ENCODE data around the gene OPTC. TPM values are rescaled to one million over a fixed set of nuclear protein-coding genes. Genes with fewer than 3 reads are reported as not detected.
A peak's percentile ranks its signal among the peaks of the same experiment; 100 is the strongest.
"Not testable (repeated sequence)": the region's sequence is repeated elsewhere in the genome, so short reads cannot be mapped to it uniquely, and the experiment has no call there.

Gene OPTC
- not detected for total RNA-seq

GRCh38 chr1:203493901-203494300, at the start of gene OPTC:
TSS of gene OPTC (plus strand) at chr1:203494153. CDS start at chr1:203496006, 1,853 bp downstream.
- no peak for ATAC-seq

DNA sequence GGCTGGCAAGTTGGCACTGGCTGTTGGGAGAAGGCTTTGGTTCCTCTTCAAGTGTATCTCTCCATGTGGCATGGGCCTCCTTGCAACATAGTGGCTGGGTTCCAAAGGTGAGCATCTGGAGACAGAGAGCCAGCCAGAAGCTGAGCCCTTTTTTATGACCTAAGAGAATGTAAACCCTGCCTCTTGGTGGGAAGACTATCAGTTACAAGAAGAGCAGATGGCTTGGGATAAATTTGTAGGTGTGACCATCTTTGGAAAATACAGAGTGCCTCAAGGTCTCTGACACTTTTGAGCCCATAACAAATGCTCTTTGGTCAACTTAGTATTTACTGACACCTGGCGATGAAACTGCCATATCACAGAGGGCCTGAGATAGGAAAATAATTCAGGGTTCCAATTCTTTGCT, 49.8 kb upstream of the OPTC start:
- ATAC-seq: no peak

DNA sequence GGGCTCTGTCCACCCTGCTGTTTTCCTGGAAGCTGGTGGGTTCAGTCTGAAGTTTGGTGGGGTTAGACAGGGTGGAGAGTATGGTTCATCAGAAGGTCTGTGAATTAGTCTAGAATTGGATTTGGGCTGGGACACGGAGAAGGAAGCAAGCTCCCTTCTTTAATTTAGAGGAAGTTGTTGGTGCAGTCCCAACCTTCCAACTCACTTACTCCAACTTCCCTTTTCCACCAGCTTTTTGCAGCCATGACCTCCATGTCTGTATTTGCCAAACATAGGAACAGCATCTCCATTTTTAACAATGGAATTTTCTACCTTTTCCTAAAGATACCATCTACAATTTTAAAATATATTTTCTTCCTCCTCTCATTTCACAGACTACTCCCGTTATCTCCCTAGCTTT, 46.8 kb upstream of the OPTC start:
- ATAC-seq: no peak

GRCh38 chr1:203447598-203447997, 46.4 kb upstream of the OPTC start:
- not testable (repeated sequence) for ATAC-seq

DNA sequence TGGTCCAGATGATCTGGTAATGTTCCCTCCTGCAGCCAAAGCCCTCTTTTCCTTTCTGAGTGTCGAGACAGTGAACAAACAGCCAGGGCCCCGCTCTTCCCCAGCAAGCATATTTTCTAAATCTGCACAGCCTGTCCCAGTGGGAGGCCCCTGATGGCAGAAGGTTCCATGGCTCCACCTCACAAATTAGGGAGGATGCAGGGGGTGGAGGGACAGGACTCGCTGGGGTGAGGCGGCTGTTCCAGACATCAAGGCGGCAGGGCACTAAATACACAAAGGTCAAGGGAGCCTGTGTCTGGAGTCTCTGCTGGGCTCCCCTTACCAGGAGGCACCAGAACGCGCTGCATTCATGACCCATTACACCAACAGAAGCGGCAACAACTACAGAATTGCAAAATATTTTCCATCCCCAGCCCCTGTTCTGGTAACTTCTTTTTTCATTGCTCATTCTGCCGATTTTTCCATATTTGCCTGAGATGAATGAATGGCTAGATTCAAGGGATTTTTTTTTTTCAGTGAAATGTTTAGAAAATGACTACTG, 45.4 kb upstream of the OPTC start:
- no peak for ATAC-seq

GRCh38 chr1:203450001-203450400, 44.0 kb upstream of the OPTC start:
- no peak for ATAC-seq

DNA sequence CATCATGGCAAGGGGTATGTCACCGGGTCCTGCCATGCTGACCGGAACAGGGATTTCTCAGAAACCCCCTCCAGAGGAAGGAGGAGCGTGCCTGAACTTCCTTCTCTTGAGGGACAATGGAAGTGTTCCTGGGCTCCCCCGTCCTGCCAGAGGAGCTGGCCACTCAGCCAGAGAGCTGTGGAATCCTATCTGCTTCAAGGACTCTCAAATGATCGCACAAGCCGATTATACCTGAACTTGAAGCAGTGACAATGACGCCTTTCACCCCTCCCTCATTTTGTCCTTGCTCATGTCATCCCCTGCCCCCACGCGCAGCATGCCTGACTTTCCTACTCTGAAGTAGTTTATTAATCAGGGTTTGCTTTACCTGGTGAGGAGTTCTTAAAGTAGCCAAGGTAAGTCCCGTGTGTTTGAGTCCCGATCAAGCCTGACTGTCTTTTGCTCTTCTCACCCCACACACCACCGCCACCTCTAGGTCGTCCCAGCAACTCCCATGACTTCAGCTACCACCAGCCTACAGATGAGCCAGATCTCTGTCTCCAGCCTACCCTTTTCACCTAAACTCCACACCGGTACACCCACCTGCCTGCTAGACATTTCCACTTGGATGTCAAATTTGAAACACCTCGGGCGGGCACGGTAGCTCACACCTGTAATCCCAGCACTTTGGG, 43.3 kb upstream of the OPTC start:
- ATAC-seq: no peak

DNA sequence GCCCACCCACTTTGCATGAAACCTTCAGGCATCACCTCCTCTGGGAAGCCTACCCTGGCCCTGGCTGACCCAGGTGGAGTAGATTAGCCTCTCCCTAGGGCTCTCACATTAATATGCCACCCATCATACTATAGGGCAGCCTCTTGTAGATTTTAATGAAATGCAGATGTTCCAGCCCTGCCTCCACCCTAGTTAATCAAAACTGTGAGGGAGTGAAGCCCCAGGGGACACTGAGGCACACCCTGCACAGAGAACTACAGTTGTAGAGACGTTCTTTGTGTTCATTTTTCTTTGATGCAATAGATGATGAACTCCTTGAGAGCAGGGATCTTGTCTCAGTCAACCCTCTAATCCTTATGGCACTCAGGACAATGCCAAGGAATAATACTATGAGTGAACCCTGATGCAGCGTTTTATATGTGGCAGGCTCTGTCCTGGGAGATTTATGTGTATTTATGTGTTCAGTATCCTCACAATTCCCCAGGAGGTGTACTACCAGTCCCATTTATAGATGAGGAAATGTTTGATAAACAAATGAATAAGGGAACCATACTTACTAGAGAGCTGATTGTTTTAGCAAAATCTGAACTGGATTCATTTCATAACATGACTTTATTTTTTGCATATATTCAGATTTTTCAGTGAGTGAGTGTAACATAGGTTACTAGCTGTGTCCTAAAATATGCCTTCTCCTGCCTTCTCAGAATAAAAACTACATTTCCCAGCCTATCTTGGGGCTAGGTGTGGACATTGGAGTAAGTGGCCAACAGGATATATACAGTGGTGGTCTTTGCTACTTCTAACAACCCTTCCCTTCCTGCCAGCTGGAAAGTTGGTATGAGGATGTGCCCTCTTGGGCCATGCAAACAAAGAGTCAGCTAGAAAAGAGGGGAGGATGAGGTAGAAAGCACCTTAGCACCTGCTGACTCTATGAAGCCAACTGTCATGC, 41.8 kb upstream of the OPTC start:
- no peak for ATAC-seq

DNA sequence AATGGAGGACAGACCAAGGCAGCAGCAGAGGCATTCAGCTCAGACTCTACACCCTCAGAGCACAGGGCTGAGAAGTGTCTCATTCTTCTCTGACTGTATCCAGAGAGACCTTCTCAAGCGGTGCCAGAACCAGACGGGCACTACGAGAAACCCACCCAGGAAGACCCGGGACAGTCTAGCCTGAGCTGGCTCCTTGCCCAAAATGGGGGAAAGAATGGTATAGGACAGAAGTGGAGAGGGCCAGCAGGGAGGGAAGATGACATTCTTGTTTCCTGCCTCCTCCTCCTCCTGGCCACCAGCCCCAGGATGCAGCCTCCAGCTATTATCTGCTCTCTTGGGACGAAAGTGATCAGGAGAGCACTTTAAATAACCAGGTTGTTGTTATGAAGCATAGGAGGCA, 40.9 kb upstream of the OPTC start:
- ATAC-seq: no peak

DNA sequence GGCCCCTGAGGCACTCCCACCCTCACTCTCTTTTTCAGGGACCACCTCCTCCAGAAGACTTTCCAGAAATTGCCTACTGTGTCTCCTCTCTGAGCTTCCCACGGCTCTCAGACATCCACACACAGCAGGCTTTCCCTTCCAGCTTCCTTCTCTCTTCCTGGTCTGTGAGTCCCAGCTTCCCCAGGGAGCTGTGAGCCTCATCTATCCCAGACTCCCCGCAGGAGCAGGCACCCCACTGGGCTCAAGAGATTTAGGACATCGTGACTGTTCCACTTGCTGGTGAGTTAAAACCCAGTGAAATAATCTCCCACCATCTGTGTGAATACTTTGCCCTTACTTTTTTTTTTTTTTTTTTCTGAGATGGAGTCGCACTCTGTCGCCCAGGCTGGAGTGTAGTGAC, 40.3 kb upstream of the OPTC start:
- ATAC-seq: no peak

DNA sequence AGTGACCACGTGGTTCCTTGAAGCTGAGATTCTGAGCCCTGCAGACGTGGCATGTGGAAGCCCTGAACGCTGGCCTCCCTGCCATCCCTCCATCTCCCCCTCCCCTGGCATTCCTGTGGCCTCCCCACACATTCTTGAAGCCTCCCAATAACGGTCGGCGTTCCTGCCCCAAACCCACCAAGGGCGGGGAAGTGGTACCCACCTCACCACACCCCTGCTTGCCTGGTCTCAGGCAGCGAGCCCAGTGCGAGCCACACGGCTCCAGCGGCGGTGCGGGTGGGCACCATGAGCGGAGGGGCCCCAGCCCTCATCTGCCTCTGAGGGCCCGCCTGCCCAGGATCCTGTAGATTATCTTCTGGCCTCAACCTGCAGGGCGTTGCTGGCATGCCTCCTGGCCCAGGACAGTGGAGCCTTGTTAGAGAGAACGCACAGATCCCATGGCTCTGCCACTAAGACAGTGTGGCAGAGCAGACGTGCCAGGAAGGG, 38.9 kb upstream of the OPTC start:
- no peak for ATAC-seq

GRCh38 chr1:203455706-203456105, 38.2 kb upstream of the OPTC start:
- ATAC-seq: no peak

GRCh38 chr1:203456577-203456976, 37.4 kb upstream of the OPTC start:
- ATAC-seq: no peak

- ATAC-seq: no peak
Measured at GRCh38 chr1:203458078-203458477, 35.9 kb upstream of the OPTC start.

- ATAC-seq: no peak
Measured at GRCh38 chr1:203459671-203460201, 34.2 kb upstream of the OPTC start.

GRCh38 chr1:203461717-203462116, 32.2 kb upstream of the OPTC start:
- ATAC-seq: no peak

- ATAC-seq: no peak
Measured at GRCh38 chr1:203462143-203462542, 31.8 kb upstream of the OPTC start.

DNA sequence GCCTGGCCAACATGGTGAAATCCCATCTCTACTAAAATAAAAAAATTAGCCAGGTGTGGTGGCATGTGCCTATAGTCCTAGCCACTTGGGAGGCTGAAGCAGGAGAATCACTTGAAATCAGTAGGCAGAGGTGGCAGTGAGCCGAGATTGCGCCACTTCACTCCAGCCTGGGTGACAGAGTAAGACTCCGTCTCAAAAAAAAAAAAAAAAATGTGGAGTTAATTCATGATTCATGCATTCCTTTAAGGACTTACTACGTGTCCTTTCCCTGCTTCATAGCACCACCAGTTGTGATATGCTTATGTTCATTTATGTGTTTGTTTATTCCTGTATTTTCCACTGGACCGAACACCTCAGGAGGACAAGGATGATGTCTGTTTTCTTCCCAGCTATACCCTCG, 31.1 kb upstream of the OPTC start:
- peak; percentile 52 for ATAC-seq

- ATAC-seq: no peak
Measured at GRCh38 chr1:203463469-203464062, 30.4 kb upstream of the OPTC start.

DNA sequence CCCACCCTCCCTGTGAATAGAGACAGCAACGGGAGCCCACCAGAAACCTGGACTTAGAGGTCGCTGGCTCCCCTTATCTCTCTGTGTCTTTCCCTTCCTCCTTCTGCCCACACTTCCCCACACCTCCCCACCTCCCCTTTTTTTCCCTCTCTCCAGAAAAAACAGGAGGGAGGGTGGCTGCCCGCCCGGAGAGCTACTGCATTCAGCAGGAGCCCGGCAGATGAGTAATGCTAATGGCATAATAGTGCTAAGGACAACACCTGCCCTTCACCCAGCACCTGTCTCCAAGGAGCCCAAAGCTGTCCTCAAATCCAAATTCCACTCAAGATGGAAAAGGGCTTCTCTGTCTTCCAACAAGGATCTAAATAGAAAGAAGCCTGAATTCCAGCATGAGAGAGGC, 29.7 kb upstream of the OPTC start:
- no peak for ATAC-seq

DNA sequence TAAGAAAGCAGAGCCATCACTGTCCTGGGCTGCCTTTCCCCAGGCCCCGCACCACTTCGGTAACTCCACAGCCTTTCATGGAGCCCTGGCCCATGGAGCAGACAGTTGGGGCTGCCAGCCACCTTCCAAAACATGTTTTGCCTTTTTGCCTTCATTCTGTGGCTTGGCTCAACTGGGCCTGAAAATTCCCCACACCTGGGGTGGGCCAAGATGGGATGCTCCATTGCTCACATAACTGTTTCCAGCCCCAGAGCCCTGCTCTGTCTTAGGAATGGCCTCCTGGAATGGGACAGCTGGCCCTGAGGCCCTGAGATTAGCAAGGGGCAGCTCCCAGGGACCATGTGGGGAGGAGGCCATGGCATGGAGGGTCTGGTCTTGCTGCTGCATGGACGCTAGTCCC, 29.2 kb upstream of the OPTC start:
- no peak for ATAC-seq

DNA sequence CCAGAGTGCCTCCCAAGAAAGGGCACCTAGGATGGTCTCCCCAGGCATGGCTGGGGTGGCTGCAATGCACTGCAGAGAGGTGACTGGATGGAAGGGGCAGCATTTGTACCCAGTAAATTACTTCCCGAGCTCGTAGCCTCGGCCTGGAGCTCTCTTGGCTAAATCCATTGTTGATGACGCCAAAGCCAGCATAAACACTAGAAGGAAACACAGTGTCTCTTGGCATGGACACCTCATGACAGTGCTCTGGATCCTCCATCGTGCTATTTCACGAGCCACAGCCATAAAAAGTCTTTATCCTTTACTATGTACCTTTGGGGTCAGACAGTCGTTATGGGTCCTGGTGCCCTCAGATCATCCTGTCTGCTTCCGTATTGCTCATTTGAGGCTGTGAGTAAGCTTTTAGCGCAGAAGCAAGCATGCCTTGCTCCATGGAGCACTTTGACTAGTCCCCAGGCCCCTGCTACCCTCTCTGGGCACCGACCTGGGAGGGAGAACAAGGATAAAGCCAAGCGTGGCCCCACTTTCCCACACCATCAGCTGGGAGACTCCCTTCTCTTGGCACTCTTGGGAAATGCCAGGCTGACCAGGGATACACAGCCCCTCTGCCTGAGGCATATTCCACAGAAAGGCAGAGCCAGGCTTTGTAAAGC, 28.7 kb upstream of the OPTC start:
- ATAC-seq: no peak
